OCI-LY1 (cell line): Measurements from ENCODE around the gene CFAP157.

Source experiments
- H2AFZ ChIP-seq: fragments of 200-600 bp; sonication (generic), shearing (Covaris generic); 2 replicates; pipeline ENCODE4 v1.6.0; 2014; ENCODE audit warnings: antibody characterized with exemption, mild to moderate bottlenecking, low read length
- H3F3A ChIP-seq: fragments of 200-600 bp; sonication (generic), shearing (Covaris generic); 2 replicates; pipeline ENCODE4 v1.6.0; 2014; ENCODE audit warnings: mild to moderate bottlenecking, antibody characterized with exemption, low read length, moderate library complexity; ENCODE audit not compliant: insufficient read depth
- H3K27ac ChIP-seq: fragments of 200-600 bp; sonication (generic); 2 replicates; pipeline ENCODE4 v1.5.1; 2014; ENCODE audit warnings: low read length, mixed run types, mild to moderate bottlenecking, low read depth; ENCODE audit not compliant: poor library complexity, severe bottlenecking
- H3K27me3 ChIP-seq: fragments of 200-600 bp; sonication (generic); 2 replicates; pipeline ENCODE4 v1.6.0; 2014; ENCODE audit warnings: antibody characterized with exemption, mild to moderate bottlenecking, low read length, moderate library complexity; ENCODE audit not compliant: insufficient read depth
- H3K36me3 ChIP-seq: fragments of 200-600 bp; sonication (generic); 2 replicates; pipeline ENCODE4 v1.6.1; 2014; ENCODE audit warnings: mild to moderate bottlenecking, antibody characterized with exemption, low read length, moderate library complexity, mixed read lengths; ENCODE audit not compliant: insufficient read depth
- H3K4me1 ChIP-seq: fragments of 200-600 bp; sonication (generic); 2 replicates; pipeline ENCODE4 v1.5.1; 2014; ENCODE audit warnings: mild to moderate bottlenecking, low read length, moderate library complexity; ENCODE audit not compliant: insufficient read depth, severe bottlenecking
- H3K4me2 ChIP-seq: fragments of 200-600 bp; sonication (generic), shearing (Covaris generic); 2 replicates; pipeline ENCODE4 v1.6.1; 2014; ENCODE audit warnings: low read length
- H3K4me3 ChIP-seq: fragments of 200-600 bp; sonication (generic); 2 replicates; pipeline ENCODE4 v1.5.1; 2014; ENCODE audit warnings: low read length, low read depth, mild to moderate bottlenecking, mixed read lengths; ENCODE audit not compliant: poor library complexity, severe bottlenecking
- H3K79me2 ChIP-seq: fragments of 200-600 bp; shearing (Covaris generic); 2 replicates; pipeline ENCODE4 v1.6.1; 2016; ENCODE audit warnings: mixed run types, low read length, mixed read lengths; ENCODE audit not compliant: insufficient read depth
- H3K9ac ChIP-seq: fragments of 200-600 bp; sonication (generic), shearing (Covaris generic); 2 replicates; pipeline ENCODE4 v1.6.1; 2014; ENCODE audit warnings: mild to moderate bottlenecking, low read length, mixed read lengths
- H3K9me2 ChIP-seq: fragments of 200-600 bp; sonication (generic), shearing (Covaris generic); 2 replicates; pipeline ENCODE4 v1.6.1; 2014; ENCODE audit warnings: low read depth, mild to moderate bottlenecking, low read length, mixed read lengths
- H3K9me3 ChIP-seq: fragments of 200-600 bp; shearing (Covaris generic); 2 replicates; pipeline ENCODE4 v1.6.1; 2014; ENCODE audit warnings: low read length, mixed read lengths
- H4K20me1 ChIP-seq: fragments of 200-600 bp; sonication (generic), shearing (Covaris generic); 2 replicates; pipeline ENCODE4 v1.6.0; 2016; ENCODE audit warnings: mild to moderate bottlenecking, low read length; ENCODE audit not compliant: insufficient read depth
- CTCF ChIP-seq: fragments of 200-600 bp; sonication (generic), shearing (Covaris generic); IDR thresholded peaks from 2 replicates; pipeline ENCODE4 v1.5.1; 2017; ENCODE audit warnings: mild to moderate bottlenecking, antibody characterized with exemption, low read length, moderate library complexity, mixed read lengths
- EZH2 ChIP-seq: fragments of 200-600 bp; sonication (generic), shearing (Covaris generic); IDR thresholded peaks from 2 replicates; pipeline ENCODE4 v1.8.0; 2017; ENCODE audit warnings: borderline replicate concordance, mixed run types, mild to moderate bottlenecking, antibody characterized with exemption, low read length, moderate library complexity, mixed read lengths

CFAP157 gene

DNA sequence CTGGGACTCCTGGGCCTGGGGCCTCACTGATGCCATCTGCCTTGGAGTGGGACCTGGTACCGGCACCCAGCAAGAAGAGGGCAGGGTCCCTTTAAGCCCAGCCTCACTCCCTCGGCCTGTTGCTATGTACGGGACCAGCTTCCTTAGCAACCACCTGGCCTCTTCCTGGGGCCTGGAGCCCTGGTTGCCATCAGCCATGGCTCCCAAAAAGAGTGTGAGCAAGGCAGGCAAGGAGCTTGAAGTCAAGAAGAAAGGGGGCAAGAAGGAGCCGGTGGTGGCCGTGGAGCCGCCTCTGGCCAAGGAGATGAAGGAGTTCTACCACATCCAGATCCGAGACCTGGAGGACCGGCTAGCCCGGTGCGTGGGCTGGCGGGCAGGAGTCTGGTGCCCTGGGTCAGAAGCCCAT is at the start of gene CFAP157:
Gene CFAP157 (plus strand): TSS at position 153 of the 406 bp plus-strand sequence. CDS start 44 bp downstream, at position 197.
- no peaks in the 10 kb centered on the region for H3K79me2 ChIP-seq
- H3K9me3 ChIP-seq: no peaks in the 10 kb centered on the region
- H3K4me3 ChIP-seq: no peak within 1 kb of the TSS
- TF ChIP-seq CTCF (no peak), EZH2 (no peak)
- no peak within 1 kb of the TSS for H2AFZ ChIP-seq
- no peaks in the 10 kb centered on the region for H3K36me3 ChIP-seq
- H3K4me1 ChIP-seq: no peaks in the 10 kb centered on the region
- no peaks in the 10 kb centered on the region for H3K9me2 ChIP-seq
- no peak within 1 kb of the TSS for H3K9ac ChIP-seq
- no peak within 1 kb of the TSS for H3K27ac ChIP-seq
- no peaks in the 10 kb centered on the region for H4K20me1 ChIP-seq
- no peaks in the 10 kb centered on the region for H3F3A ChIP-seq
- no peak within 1 kb of the TSS for H3K4me2 ChIP-seq
- H3K27me3 ChIP-seq: 0 out of 2 replicates have a peak, but pooled peaks cover 4% of the 10 kb centered on the region

DNA sequence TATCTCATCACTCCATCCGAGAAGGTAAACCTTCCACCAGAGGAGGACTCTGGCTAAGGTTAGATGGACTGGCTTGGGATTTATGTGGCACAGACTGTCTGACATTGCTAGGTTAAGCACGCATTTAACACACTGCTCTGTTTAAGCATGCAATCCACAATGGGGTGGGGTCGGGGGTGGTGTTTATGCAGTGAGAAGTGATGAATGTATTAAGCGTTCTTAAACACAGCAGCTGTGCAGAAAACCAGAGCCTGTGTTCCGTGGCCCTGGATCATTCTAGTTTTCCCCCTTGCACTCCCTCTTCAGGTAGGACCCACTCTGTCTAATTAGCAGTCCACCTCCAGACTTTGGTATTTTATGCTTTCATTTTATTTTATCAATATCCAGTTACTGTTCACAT is 48.4 kb upstream of the CFAP157 start:
- Histone ChIP-seq H4K20me1 (no peaks in the 10 kb centered on the region), H3F3A (no peaks in the 10 kb centered on the region), H2AFZ (no peak overlapping the region), H3K9me3 (no peaks in the 10 kb centered on the region), H3K9ac (no peak overlapping the region), H3K4me1 (no peaks in the 10 kb centered on the region), H3K4me3 (no peak overlapping the region), H3K27ac (no peak overlapping the region), H3K27me3 (0 out of 2 replicates have a peak, but pooled peaks cover 6% of the 10 kb centered on the region), H3K9me2 (no peaks in the 10 kb centered on the region), H3K79me2 (no peaks in the 10 kb centered on the region), H3K36me3 (no peaks in the 10 kb centered on the region), H3K4me2 (no peak overlapping the region)
- TF ChIP-seq EZH2: no peak
- no peak for TF ChIP-seq CTCF

DNA sequence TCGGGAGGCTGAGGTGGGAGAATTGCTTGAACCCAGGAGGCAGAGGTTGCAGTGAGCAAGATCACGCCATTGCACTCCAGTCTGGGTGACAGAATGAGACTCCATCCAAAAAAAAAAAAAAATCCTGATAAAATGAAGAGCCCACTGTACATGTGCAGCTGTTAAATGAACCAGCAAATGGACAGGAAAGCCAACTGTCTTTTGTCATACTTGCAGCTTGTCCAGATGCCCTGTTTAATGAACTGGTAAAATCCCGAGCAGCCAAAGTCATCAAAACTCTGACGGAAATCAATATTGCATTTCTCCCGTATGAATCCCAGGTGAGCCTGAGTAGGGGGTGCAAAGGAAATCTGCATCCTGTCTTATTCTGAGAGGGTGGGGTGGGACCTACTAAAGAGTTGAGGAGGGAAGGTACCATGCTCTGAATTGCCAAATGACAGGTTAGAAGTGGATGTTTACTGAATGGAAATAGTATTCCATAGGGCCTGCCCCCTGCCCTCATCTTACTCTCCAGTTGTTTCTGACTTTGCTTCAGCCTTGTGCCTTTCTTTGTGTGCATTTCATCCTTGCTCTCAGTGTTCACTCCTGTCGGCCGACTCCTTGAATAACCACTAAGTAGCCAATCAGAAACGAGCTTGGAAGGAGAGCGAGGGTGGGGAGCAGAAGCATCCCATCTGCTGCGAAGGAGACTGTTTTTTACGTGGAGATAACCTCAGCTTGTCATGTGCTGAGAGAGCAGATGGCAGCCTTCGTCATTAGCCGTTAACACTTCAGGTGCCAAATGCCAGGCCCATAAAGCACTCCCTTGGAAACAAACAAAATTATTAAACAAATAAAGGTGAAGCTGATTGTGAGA is 45.7 kb upstream of the CFAP157 start:
- Histone ChIP-seq H3K4me2 (no peak overlapping the region), H3K27ac (no peak overlapping the region), H3K9ac (no peak overlapping the region), H3K27me3 (0 out of 2 replicates have a peak, but pooled peaks cover 10% of the 10 kb centered on the region), H3F3A (no peaks in the 10 kb centered on the region), H3K4me3 (no peak overlapping the region), H3K36me3 (no peaks in the 10 kb centered on the region), H2AFZ (no peak overlapping the region), H3K9me3 (no peaks in the 10 kb centered on the region), H3K4me1 (no peaks in the 10 kb centered on the region), H3K79me2 (no peaks in the 10 kb centered on the region), H4K20me1 (no peaks in the 10 kb centered on the region), H3K9me2 (no peaks in the 10 kb centered on the region)
- no peak for TF ChIP-seq CTCF
- TF ChIP-seq EZH2: no peak
